HG03139 (cell line): ENCODE measurements around the gene DCAF11.

Source experiments
- ATAC-seq: cut with Tn5 transposase; IDR thresholded peaks from one replicate; pipeline ENCODE4 v1.9.1; 2021; ENCODE audit not compliant: unreplicated experiment

Gene DCAF11

GRCh38 chr14:24078146-24078545 is 36.4 kb upstream of the DCAF11 start:
- ATAC-seq, result no peak

- no peak for ATAC-seq
These were observed 35.0 kb upstream of the DCAF11 start for GRCh38 chr14:24079491-24080141.

- no peak for ATAC-seq
These were observed 34.4 kb upstream of the DCAF11 start for GRCh38 chr14:24080142-24080530.

GRCh38 chr14:24080888-24081738 is 33.5 kb upstream of the DCAF11 start:
- peak; percentile 83 for ATAC-seq

- no peak for ATAC-seq
These were observed 32.8 kb upstream of the DCAF11 start for GRCh38 chr14:24081739-24082211.

- no peak for ATAC-seq
These were observed 32.0 kb upstream of the DCAF11 start for GRCh38 chr14:24082411-24083080.

GRCh38 chr14:24083462-24083861 is 31.1 kb upstream of the DCAF11 start:
- ATAC-seq, result no peak

GRCh38 chr14:24084440-24084839 is 30.1 kb upstream of the DCAF11 start:
- ATAC-seq, result no peak

GRCh38 chr14:24085215-24085614 is 29.4 kb upstream of the DCAF11 start:
- no peak for ATAC-seq

- no peak for ATAC-seq
These were observed 28.2 kb upstream of the DCAF11 start for GRCh38 chr14:24086193-24086955.

- no peak for ATAC-seq
These were observed 27.6 kb upstream of the DCAF11 start for GRCh38 chr14:24087004-24087403.

- no peak for ATAC-seq
These were observed 26.5 kb upstream of the DCAF11 start for GRCh38 chr14:24088095-24088494.

GRCh38 chr14:24089890-24090289 is 24.7 kb upstream of the DCAF11 start:
- ATAC-seq, result no peak

- no peak for ATAC-seq
These were observed 22.5 kb upstream of the DCAF11 start for GRCh38 chr14:24092110-24092504.

- no peak for ATAC-seq
These were observed 21.9 kb upstream of the DCAF11 start for GRCh38 chr14:24092505-24093206.

- no peak for ATAC-seq
These were observed 21.2 kb upstream of the DCAF11 start for GRCh38 chr14:24093207-24093900.

- ATAC-seq, result peak; percentile 39
These were observed 20.4 kb upstream of the DCAF11 start, which contains the start of gene PCK2 for GRCh38 chr14:24093901-24094840. Gene PCK2 (plus strand): TSS chr14:24094311. CDS start chr14:24094406, 95 bp downstream.

- ATAC-seq, result no peak
These were observed 19.7 kb upstream of the DCAF11 start for GRCh38 chr14:24094841-24095270.
